Lower leg skin (tissue), 3 donors: ENCODE results near the gene SBK2.

Experiments used
- POLR2A ChIP-seq, 2 donors: fragments of 450-650 bp; IDR thresholded peaks; one replicate each; pipeline ENCODE4 v1.6.1; 2016 to 2017; ENCODE audit warnings: antibody characterized with exemption in 2 of 2, mild to moderate bottlenecking in 1 of 2, moderate library complexity in 1 of 2
- TF ChIP-seq, protein P1 (sequence below), 3 donors: fragments of 450-650 bp; IDR thresholded peaks; one replicate each; pipeline ENCODE4 v1.5.1; 2016; ENCODE audit warnings: antibody characterized with exemption in 3 of 3, mild to moderate bottlenecking in 3 of 3, moderate library complexity in 2 of 3

DNA sequence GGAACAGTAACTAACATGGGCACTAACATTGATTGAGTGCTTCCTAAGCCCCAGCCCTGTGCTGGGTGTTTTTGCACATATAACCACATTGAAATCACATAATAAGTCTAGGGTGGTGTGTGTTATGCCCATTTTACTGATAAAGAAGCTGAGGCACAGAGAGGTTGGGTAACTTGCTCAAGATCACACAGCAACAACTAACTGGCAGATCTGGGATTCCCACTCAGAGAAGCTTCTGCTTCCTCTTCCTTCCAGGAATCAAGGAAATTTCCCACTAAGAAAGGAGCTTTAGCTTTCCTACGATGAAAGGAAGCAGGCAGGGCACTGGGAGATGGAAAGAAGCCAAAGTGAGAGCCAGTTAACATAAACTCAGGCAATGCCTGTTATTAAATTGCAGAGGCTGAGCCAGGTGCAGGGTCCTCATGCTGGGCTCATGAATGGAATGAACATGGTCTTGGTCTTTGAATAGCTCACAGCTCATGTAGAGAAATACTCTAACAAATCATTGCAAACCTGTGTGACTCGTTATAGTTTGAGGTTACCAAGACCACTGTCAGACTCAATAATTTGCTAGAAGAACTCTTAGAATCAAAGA is 38.6 kb downstream of the SBK2 start:
- TF ChIP-seq, protein P1, sequence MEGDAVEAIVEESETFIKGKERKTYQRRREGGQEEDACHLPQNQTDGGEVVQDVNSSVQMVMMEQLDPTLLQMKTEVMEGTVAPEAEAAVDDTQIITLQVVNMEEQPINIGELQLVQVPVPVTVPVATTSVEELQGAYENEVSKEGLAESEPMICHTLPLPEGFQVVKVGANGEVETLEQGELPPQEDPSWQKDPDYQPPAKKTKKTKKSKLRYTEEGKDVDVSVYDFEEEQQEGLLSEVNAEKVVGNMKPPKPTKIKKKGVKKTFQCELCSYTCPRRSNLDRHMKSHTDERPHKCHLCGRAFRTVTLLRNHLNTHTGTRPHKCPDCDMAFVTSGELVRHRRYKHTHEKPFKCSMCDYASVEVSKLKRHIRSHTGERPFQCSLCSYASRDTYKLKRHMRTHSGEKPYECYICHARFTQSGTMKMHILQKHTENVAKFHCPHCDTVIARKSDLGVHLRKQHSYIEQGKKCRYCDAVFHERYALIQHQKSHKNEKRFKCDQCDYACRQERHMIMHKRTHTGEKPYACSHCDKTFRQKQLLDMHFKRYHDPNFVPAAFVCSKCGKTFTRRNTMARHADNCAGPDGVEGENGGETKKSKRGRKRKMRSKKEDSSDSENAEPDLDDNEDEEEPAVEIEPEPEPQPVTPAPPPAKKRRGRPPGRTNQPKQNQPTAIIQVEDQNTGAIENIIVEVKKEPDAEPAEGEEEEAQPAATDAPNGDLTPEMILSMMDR (IDR thresholded peaks at IDR 0.05), result no peak
- TF ChIP-seq POLR2A (IDR thresholded peaks at IDR 0.05), result no peak
